NB4 (cell line): ENCODE results near the gene SCAMP5.

Experiments used
- DNase-seq: peaks from one replicate; pipeline ENCODE4 v3.0.0; 2010; ENCODE audit warnings: low read depth
- H3K4me3 ChIP-seq: one replicate; pipeline ENCODE4 v1.5.1; 2011; ENCODE audit warnings: mild to moderate bottlenecking, low read depth, low read length, moderate library complexity
- MAX ChIP-seq: IDR thresholded peaks from 2 replicates; pipeline ENCODE4 v1.6.1; 2011; ENCODE audit warnings: low read depth, low read length
- MYC ChIP-seq: IDR thresholded peaks from 2 replicates; pipeline ENCODE4 v1.6.1; 2011; ENCODE audit warnings: low read depth, low read length
- POLR2A ChIP-seq: IDR thresholded peaks from 2 replicates; pipeline ENCODE4 v1.6.1; 2011; ENCODE audit warnings: mild to moderate bottlenecking; ENCODE audit not compliant: insufficient read length; ENCODE audit errors: extremely low read depth
- TF ChIP-seq, protein P1 (sequence below): IDR thresholded peaks from one replicate; pipeline ENCODE4 v1.5.1; 2012; ENCODE audit warnings: low read depth, low read length

Gene SCAMP5

DNA sequence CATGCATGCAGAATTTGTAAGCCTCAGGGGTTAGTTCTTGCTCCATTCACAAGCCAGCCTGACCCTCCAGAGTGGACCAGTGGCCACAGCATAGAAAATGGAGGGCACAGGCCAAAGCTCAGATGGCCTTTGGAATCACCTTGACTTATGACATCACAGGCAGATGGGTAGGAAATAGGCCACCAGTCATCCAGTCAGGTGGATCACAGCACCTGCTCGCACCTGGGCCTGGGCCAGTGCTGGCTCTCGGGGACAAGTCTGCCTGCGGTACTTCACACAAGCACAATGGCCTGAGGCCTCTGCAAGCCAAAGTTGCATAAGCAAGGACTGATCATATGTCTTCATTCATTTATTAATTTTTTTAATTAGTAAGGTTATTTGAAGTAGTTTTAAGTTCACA, 67.3 kb downstream of the SCAMP5 start:
- no peak for TF ChIP-seq POLR2A
- TF ChIP-seq MAX = no peak
- no peak overlapping the region for H3K4me3 ChIP-seq
- DNase-seq = no peak

DNA sequence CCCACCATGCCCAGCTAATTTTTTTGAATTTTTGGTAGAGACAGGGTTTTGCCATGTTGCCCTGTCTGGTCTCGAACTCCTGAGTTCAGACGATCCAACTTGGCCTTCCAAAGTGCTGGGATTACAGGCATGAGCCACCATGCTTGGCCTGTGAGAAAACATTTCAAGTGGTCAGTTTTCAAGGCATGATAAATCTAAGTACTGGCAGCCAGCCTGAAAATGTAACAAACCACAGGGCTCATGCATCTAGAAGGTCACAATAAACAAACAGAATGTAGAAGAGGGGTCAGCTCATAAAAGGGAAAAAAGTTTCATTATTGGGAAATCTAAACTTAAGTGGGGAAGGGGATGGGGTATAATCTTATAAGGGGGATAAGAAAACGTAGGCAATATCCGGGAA, 68.0 kb downstream of the SCAMP5 start:
- H3K4me3 ChIP-seq = no peak overlapping the region
- DNase-seq = no peak
- TF ChIP-seq, protein P1, sequence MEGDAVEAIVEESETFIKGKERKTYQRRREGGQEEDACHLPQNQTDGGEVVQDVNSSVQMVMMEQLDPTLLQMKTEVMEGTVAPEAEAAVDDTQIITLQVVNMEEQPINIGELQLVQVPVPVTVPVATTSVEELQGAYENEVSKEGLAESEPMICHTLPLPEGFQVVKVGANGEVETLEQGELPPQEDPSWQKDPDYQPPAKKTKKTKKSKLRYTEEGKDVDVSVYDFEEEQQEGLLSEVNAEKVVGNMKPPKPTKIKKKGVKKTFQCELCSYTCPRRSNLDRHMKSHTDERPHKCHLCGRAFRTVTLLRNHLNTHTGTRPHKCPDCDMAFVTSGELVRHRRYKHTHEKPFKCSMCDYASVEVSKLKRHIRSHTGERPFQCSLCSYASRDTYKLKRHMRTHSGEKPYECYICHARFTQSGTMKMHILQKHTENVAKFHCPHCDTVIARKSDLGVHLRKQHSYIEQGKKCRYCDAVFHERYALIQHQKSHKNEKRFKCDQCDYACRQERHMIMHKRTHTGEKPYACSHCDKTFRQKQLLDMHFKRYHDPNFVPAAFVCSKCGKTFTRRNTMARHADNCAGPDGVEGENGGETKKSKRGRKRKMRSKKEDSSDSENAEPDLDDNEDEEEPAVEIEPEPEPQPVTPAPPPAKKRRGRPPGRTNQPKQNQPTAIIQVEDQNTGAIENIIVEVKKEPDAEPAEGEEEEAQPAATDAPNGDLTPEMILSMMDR = no peak
- TF ChIP-seq MAX (no peak), MYC (no peak), POLR2A (no peak)

DNA sequence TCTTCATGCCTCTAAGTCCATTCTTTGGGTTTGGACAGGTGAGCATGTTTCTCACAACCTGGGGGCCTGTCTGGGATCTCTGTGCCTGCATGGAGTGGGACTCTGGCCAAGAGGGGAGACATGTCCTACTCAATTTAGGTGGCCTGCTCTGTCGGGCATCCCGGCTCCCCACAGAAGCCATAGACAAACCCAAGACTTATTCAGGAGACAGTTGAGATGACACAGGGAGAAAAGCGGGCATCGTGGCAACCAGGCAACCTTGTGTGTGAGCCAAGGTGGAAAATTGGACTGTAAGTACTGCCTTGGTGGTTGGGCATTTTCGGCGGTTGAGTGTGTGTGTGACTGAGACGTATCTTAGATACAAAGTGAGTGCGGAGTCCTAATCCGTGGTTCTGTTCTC, 68.5 kb downstream of the SCAMP5 start:
- no peak for TF ChIP-seq POLR2A
- TF ChIP-seq, protein P1 = no peak
- TF ChIP-seq MYC = no peak
- no peak for TF ChIP-seq MAX
- no peak overlapping the region for H3K4me3 ChIP-seq
- no peak for DNase-seq

- TF ChIP-seq MAX (no peak), MYC (no peak), POLR2A (no peak)
- TF ChIP-seq, protein P1 = no peak
- H3K4me3 ChIP-seq = no peak overlapping the region
Observed at GRCh38 chr15:75064846-75065245, 69.5 kb downstream of the SCAMP5 start.

GRCh38 chr15:75065467-75065850, 70.1 kb downstream of the SCAMP5 start:
- DNase-seq = no peak

More at GRCh38 chr15:75064846-75065245, 69.5 kb downstream of the SCAMP5 start:
- no peak for DNase-seq

GRCh38 chr15:75065851-75066509, 70.6 kb downstream of the SCAMP5 start:
- TF ChIP-seq MYC (no peak), MAX (no peak), POLR2A (no peak)
- TF ChIP-seq, protein P1 = no peak
- DNase-seq = no peak
- no peak overlapping the region for H3K4me3 ChIP-seq

More at GRCh38 chr15:75065467-75065850, 70.1 kb downstream of the SCAMP5 start:
- TF ChIP-seq, protein P1 = no peak
- no peak overlapping the region for H3K4me3 ChIP-seq
